GM12878 (cell line): Measurements from ENCODE around the gene YBEY. TPM values are rescaled to one million over a fixed set of nuclear protein-coding genes. Genes with fewer than 3 reads are reported as not detected.

ENCODE experiments used
- ATF7 ChIP-seq: fragments of 450-650 bp; IDR thresholded peaks from 2 replicates; pipeline ENCODE4 v1.6.1; 2016; ENCODE audit warnings: low read depth, mild to moderate bottlenecking
- BMI1 ChIP-seq: fragments of 450-650 bp; IDR thresholded peaks from 2 replicates; pipeline ENCODE4 v1.6.1; 2016; ENCODE audit warnings: mild to moderate bottlenecking, moderate library complexity, borderline replicate concordance
- CEBPB ChIP-seq, 2 experiments: fragments of 150-350 bp in 1 of 2; IDR thresholded peaks; 2 replicates each; pipeline ENCODE4 v1.6.1; 2012 to 2014; ENCODE audit warnings: low read depth in 2 of 2, low read length in 2 of 2, borderline replicate concordance in 1 of 2, inconsistent platforms in 1 of 2
- CHD2 ChIP-seq: IDR thresholded peaks from 2 replicates; pipeline ENCODE4 v1.6.1; 2011; ENCODE audit warnings: low read depth, low read length, improper control_type of control experiment, borderline replicate concordance
- CREB1 ChIP-seq: IDR thresholded peaks from 2 replicates; pipeline ENCODE4 v1.6.1; 2012; ENCODE audit warnings: low read depth, mild to moderate bottlenecking, inconsistent platforms
- CREM ChIP-seq: IDR thresholded peaks from 2 replicates; pipeline ENCODE4 v1.6.1; 2014; ENCODE audit warnings: antibody characterized with exemption, low read depth
- ESRRA ChIP-seq: IDR thresholded peaks from 2 replicates; pipeline ENCODE4 v1.6.1; 2012; ENCODE audit warnings: mild to moderate bottlenecking, low read length, improper control_type of control experiment
- HDAC6 ChIP-seq: fragments of 200-600 bp; sonication (generic); IDR thresholded peaks from one replicate; pipeline ENCODE4 v1.8.0; 2017; ENCODE audit warnings: antibody characterized with exemption; ENCODE audit not compliant: unreplicated experiment
- IRF4 ChIP-seq: IDR thresholded peaks from 2 replicates; pipeline ENCODE4 v1.6.1; 2011; ENCODE audit warnings: low read depth, low read length
- JUND ChIP-seq: IDR thresholded peaks from 2 replicates; pipeline ENCODE4 v1.6.1; 2012; ENCODE audit warnings: low read depth, mild to moderate bottlenecking, low read length, improper control_type of control experiment, moderate library complexity
- PML ChIP-seq: IDR thresholded peaks from 2 replicates; pipeline ENCODE4 v1.6.1; 2012; ENCODE audit warnings: low read length, inconsistent platforms
- POLR2AphosphoS2 ChIP-seq: IDR thresholded peaks from 2 replicates; pipeline ENCODE4 v1.6.1; 2011; ENCODE audit warnings: low read depth, mild to moderate bottlenecking, low read length, improper control_type of control experiment, moderate library complexity
- POLR2AphosphoS5 ChIP-seq: IDR thresholded peaks from 2 replicates; pipeline ENCODE4 v1.6.1; 2011; ENCODE audit warnings: mild to moderate bottlenecking, low read length, inconsistent platforms
- RELA ChIP-seq: fragments of 450-650 bp; IDR thresholded peaks from 2 replicates; pipeline ENCODE4 v1.8.0; 2014; ENCODE audit warnings: borderline replicate concordance; ENCODE audit not compliant: partially characterized antibody
- SP1 ChIP-seq: IDR thresholded peaks from one replicate; pipeline ENCODE4 v1.6.1; 2011; ENCODE audit warnings: low read depth, low read length
- YY1 ChIP-seq: IDR thresholded peaks from 2 replicates; pipeline ENCODE4 v1.6.1; 2011; ENCODE audit warnings: low read depth, mild to moderate bottlenecking, low read length
- ZNF207 ChIP-seq: fragments of 450-650 bp; IDR thresholded peaks from 2 replicates; pipeline ENCODE4 v1.6.1; 2014; ENCODE audit warnings: antibody characterized with exemption, mild to moderate bottlenecking, borderline replicate concordance
- ZNF24 ChIP-seq: fragments of 450-650 bp; IDR thresholded peaks from 2 replicates; pipeline ENCODE4 v1.6.1; 2017; ENCODE audit warnings: antibody characterized with exemption, mild to moderate bottlenecking
- ZNF274 ChIP-seq: IDR thresholded peaks from one replicate; pipeline ENCODE4 v1.8.0; 2011; ENCODE audit not compliant: insufficient read length, insufficient read depth
- ZNF384 ChIP-seq: IDR thresholded peaks from 2 replicates; pipeline ENCODE4 v1.6.1; 2012; ENCODE audit warnings: low read depth, mild to moderate bottlenecking, low read length, improper control_type of control experiment, borderline replicate concordance
- ZNF622 ChIP-seq: fragments of 450-650 bp; IDR thresholded peaks from 2 replicates; pipeline ENCODE4 v1.6.1; 2017; ENCODE audit warnings: mild to moderate bottlenecking, inconsistent platforms
- ZSCAN29 ChIP-seq: fragments of 450-650 bp; IDR thresholded peaks from 2 replicates; pipeline ENCODE4 v1.6.1; 2017; ENCODE audit warnings: mild to moderate bottlenecking, moderate library complexity
- ZZZ3 ChIP-seq: IDR thresholded peaks from 2 replicates; pipeline ENCODE4 v1.6.1; 2011; ENCODE audit warnings: low read depth; ENCODE audit not compliant: control insufficient read depth, insufficient read length
- polyA plus RNA-seq, 11 experiments: library from polyadenylated mRNA; depleted of rRNA in 4 of 11; unstranded in 6 of 11; stranded (reverse) in 5 of 11; fragments of >200 nt; fragmentation: Nextera tagmentation in 4 of 11; fragmentation: Illumina TruSeq in 1 of 11; extraction: Ambion mirVana in 4 of 11; extraction: Trizol in 1 of 11; gene quantifications; 1 replicate in 1 of 11; 2 replicates in 10 of 11; pipeline versions ENCODE4 v1.2.1 to v1.2.3, GENCODE V29; 2011 to 2016; ENCODE audit warnings: inconsistent platforms in 2 of 11, missing spikeins in 2 of 11, low read depth in 1 of 11
- total RNA-seq, 4 experiments: library from RNA; depleted of rRNA in 3 of 4; stranded (reverse); fragments of >200 nt in 3 of 4; fragmentation: Illumina TruSeq in 1 of 4; extraction: Trizol in 1 of 4; gene quantifications; 2 replicates each; pipeline versions ENCODE4 v1.2.1 to v1.2.3, GENCODE V29; 2013 to 2021
- TF ChIP-seq, protein P1 (sequence below): fragments of 450-650 bp; IDR thresholded peaks from 2 replicates; pipeline ENCODE4 v1.6.1; 2017; ENCODE audit warnings: mild to moderate bottlenecking, moderate library complexity
- TF ChIP-seq, protein P2 (sequence below): IDR thresholded peaks from 2 replicates; pipeline ENCODE4 v1.6.1; 2011; ENCODE audit warnings: low read depth, low read length, improper control_type of control experiment, borderline replicate concordance

Gene YBEY
- total and polyA plus RNA-seq, 10 of the 15 experiments (the other 5 are each of a cell fraction or from before 2014, with no cell fraction given), result 6.5 to 31.4 (median 18.5) TPM

GRCh38 chr21:46285761-46286647 is at the start of gene YBEY (continued):
- TF ChIP-seq ZNF274 (no peak), IRF4 (no peak), JUND (no peak), ESRRA (no peak), CREB1 (peak; percentile 51), PML (peak; percentile 50; the same call in 1 of the 2 replicates), ZNF24 (peak; percentile 69; the same call in 1 of the 2 replicates), HDAC6 (peak; percentile 29), YY1 (peak; percentile 83), ZNF207 (peak; percentile 97), ATF7 (no peak), SP1 (peak; percentile 52), ZNF622 (no peak), CEBPB (IDR thresholded peaks at IDR 0.05; ENCODE audit: borderline replicate concordance in 1 of 2, low read depth in 2 of 2, low read length in 2 of 2) (no peak), CREM (peak; percentile 61), POLR2AphosphoS5 (peak; percentile 88), ZZZ3 (no peak), ZSCAN29 (peak; percentile 73), RELA (peak; percentile 36), CHD2 (peak; percentile 94), POLR2AphosphoS2 (peak; percentile 93), ZNF384 (no peak), BMI1 (no peak)
- TF ChIP-seq, protein P1, sequence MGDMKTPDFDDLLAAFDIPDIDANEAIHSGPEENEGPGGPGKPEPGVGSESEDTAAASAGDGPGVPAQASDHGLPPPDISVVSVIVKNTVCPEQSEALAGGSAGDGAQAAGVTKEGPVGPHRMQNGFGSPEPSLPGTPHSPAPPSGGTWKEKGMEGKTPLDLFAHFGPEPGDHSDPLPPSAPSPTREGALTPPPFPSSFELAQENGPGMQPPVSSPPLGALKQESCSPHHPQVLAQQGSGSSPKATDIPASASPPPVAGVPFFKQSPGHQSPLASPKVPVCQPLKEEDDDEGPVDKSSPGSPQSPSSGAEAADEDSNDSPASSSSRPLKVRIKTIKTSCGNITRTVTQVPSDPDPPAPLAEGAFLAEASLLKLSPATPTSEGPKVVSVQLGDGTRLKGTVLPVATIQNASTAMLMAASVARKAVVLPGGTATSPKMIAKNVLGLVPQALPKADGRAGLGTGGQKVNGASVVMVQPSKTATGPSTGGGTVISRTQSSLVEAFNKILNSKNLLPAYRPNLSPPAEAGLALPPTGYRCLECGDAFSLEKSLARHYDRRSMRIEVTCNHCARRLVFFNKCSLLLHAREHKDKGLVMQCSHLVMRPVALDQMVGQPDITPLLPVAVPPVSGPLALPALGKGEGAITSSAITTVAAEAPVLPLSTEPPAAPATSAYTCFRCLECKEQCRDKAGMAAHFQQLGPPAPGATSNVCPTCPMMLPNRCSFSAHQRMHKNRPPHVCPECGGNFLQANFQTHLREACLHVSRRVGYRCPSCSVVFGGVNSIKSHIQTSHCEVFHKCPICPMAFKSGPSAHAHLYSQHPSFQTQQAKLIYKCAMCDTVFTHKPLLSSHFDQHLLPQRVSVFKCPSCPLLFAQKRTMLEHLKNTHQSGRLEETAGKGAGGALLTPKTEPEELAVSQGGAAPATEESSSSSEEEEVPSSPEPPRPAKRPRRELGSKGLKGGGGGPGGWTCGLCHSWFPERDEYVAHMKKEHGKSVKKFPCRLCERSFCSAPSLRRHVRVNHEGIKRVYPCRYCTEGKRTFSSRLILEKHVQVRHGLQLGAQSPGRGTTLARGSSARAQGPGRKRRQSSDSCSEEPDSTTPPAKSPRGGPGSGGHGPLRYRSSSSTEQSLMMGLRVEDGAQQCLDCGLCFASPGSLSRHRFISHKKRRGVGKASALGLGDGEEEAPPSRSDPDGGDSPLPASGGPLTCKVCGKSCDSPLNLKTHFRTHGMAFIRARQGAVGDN, result peak; percentile 69
- TF ChIP-seq, protein P2, sequence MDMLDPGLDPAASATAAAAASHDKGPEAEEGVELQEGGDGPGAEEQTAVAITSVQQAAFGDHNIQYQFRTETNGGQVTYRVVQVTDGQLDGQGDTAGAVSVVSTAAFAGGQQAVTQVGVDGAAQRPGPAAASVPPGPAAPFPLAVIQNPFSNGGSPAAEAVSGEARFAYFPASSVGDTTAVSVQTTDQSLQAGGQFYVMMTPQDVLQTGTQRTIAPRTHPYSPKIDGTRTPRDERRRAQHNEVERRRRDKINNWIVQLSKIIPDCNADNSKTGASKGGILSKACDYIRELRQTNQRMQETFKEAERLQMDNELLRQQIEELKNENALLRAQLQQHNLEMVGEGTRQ, result no peak
